Measurements from ENCODE around the gene SEMA7A. TPM values are rescaled to one million over a fixed set of nuclear protein-coding genes. Genes with fewer than 3 reads are reported as not detected.

Gene SEMA7A
- total and polyA plus RNA-seq, 9 of the 15 experiments (the other 6 are each of a cell fraction or from before 2014, with no cell fraction given), result 0.04 to 8.2 (median 5.4) TPM; not detected in 1

DNA sequence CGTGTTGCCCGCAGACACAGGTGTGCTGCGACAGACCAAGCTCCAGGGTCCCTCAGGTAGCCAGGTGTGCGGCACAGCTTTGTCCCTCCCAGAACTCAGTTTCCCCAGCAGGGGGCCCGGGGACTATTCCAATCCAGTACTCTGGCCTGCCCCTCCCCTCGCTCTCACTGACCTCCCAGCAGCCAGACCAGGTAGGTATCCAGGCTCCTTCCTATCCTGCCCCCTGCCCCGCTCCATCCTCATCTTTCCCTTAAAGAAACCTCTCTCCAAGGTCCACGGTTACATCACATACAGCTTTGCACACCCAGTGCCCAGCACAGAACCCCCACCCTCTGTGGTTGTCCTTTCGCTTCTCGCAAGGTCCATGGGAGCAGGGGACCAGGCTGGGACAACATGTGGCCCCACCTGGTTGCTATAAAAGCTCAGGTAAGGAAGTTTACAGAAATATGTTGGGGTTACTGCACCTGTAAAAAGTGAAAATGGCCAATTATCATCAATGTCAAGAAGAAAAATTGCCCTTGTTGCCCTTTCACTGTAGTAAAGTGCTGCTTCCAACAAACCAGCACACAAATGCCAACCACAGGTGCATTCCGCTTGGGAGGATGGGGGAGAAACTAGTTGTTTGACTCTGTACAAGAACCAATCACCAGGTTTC is 59.0 kb downstream of the SEMA7A start:
- H3K27me3 ChIP-seq (ENCODE audit: control insufficient read depth in 2 of 2, insufficient read depth in 2 of 2, low read length in 2 of 2), result peaks cover 9 to 10% of the 10 kb centered on the region in 2 experiments; a peak in 3 of 5 replicates
- H3K9me3 ChIP-seq (replicated peaks; ENCODE audit: control insufficient read depth, insufficient read depth, low read depth, low read length), result no peaks in the 10 kb centered on the region
- no peaks in the 10 kb centered on the region for H3K36me3 ChIP-seq (ENCODE audit: control insufficient read depth, insufficient read depth, low read length)
- no peak for FAIRE-seq
- peak overlapping the region; percentile 87 for H2AFZ ChIP-seq (ENCODE audit: low read depth, low read length)
- peaks cover 12 to 16% of the 10 kb centered on the region in 2 experiments; a peak in 4 of 5 replicates for H3K4me1 ChIP-seq (replicated peaks in 1 of 2; ENCODE audit: control insufficient read depth in 2 of 2, insufficient read depth in 2 of 2, low read length in 2 of 2)
- peak overlapping the region in 1 of 2 experiments; percentile 86; a peak in 2 of 4 replicates for H3K9ac ChIP-seq (ENCODE audit: insufficient read depth in 1 of 2, low read depth in 2 of 2, low read length in 2 of 2)
- BruUV-seq (replicated peaks), result no TSS peak
- H3K27ac ChIP-seq (ENCODE audit: extremely low read depth, low read depth, low read length), result no peak overlapping the region
- ChIA-PET CTCF (ENCODE audit: low intra/inter-chr PET ratio) (interaction anchor here (0.5 to 3.4 kb wide), 9 partner anchors 9 to 426 kb away, joined by 4 to 32 read pairs (median 8); no protein-coding TSS in a partner anchor), POLR2A (interaction anchor here (0.7 to 1.2 kb wide), 2 partner anchors 12 to 282 kb away, joined by 3 to 4 read pairs; no protein-coding TSS in a partner anchor)
- intact Hi-C loops (cut with micrococcal nuclease), result loop anchor here (1.0 to 10.0 kb wide), 5 partner anchors 116 to 580 kb away; partner anchors contain the start of genes CLK3 and RPP25
- H3K9me1 ChIP-seq (ENCODE audit: control insufficient read depth, insufficient read depth, low read length), result no peaks in the 10 kb centered on the region
- H3K4me2 ChIP-seq (ENCODE audit: insufficient read depth, low read length), result peak overlapping the region; percentile 72
- peak; percentile 1; the same call in 1 of the 3 replicates for ATAC-seq
- peak in 3 of 4 experiments; percentile 42 to 70 (median 68) for DNase-seq (ENCODE audit: extremely low read depth in 1 of 4, low spot score in 3 of 4)
- 24% methylated on average over 11 of the region's 11 CpGs for WGBS (ENCODE audit: insufficient coverage, low coverage, missing lambda C conversion rate)
- no peaks in the 10 kb centered on the region for H3K79me2 ChIP-seq (ENCODE audit: control insufficient read depth, insufficient read depth, low read length)
- in situ Hi-C loops (cut with MboI), result loop anchor here (5.0 kb wide), 1 partner anchor 393 kb away; no protein-coding TSS in a partner anchor
- H4K20me1 ChIP-seq (replicated peaks; ENCODE audit: control insufficient read depth, insufficient read depth, low read length), result 0 out of 2 replicates have a peak, but pooled peaks cover 3% of the 10 kb centered on the region
- no peak for TF ChIP-seq NONO (IDR thresholded peaks at IDR 0.05; ENCODE audit: low read depth in 2 of 2, low read length in 1 of 2)
- TF ChIP-seq, protein P1, sequence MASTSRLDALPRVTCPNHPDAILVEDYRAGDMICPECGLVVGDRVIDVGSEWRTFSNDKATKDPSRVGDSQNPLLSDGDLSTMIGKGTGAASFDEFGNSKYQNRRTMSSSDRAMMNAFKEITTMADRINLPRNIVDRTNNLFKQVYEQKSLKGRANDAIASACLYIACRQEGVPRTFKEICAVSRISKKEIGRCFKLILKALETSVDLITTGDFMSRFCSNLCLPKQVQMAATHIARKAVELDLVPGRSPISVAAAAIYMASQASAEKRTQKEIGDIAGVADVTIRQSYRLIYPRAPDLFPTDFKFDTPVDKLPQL (IDR thresholded peaks at IDR 0.05; ENCODE audit: extremely low read depth, insufficient read length), result no peak
- TF ChIP-seq, protein P2, sequence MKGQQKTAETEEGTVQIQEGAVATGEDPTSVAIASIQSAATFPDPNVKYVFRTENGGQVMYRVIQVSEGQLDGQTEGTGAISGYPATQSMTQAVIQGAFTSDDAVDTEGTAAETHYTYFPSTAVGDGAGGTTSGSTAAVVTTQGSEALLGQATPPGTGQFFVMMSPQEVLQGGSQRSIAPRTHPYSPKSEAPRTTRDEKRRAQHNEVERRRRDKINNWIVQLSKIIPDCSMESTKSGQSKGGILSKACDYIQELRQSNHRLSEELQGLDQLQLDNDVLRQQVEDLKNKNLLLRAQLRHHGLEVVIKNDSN (CRISPR knock-in tag; IDR thresholded peaks at IDR 0.05), result no peak
- no peak for TF ChIP-seq EGR1 (conservative IDR thresholded peaks at IDR 0.05)
- no peak for TF ChIP-seq SRSF3 (IDR thresholded peaks at IDR 0.05; ENCODE audit: insufficient read depth, low read length)
- peak; percentile 7 for TF ChIP-seq L3MBTL2 (IDR thresholded peaks at IDR 0.05)
- TF ChIP-seq NRF1 (conservative IDR thresholded peaks at IDR 0.05 in 1 of 2, IDR thresholded peaks at IDR 0.05 in 1 of 2), result peak; percentile 26 to 55; a peak in 2 of 4 replicates
- TF ChIP-seq CBFA2T2 (conservative IDR thresholded peaks at IDR 0.05), result no peak
- 0 out of 2 replicates have a peak, but pooled peaks have one; percentile 76 for TF ChIP-seq ZEB2 (IDR thresholded peaks at IDR 0.05)
- TF ChIP-seq, protein P3, sequence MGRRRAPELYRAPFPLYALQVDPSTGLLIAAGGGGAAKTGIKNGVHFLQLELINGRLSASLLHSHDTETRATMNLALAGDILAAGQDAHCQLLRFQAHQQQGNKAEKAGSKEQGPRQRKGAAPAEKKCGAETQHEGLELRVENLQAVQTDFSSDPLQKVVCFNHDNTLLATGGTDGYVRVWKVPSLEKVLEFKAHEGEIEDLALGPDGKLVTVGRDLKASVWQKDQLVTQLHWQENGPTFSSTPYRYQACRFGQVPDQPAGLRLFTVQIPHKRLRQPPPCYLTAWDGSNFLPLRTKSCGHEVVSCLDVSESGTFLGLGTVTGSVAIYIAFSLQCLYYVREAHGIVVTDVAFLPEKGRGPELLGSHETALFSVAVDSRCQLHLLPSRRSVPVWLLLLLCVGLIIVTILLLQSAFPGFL (CRISPR knock-in tag; IDR thresholded peaks at IDR 0.05), result no peak
- TF ChIP-seq ZNF165 (CRISPR knock-in tag; IDR thresholded peaks at IDR 0.05; ENCODE audit: borderline replicate concordance), result no peak
- TF ChIP-seq CBFB (CRISPR knock-in tag; IDR thresholded peaks at IDR 0.05), result 0 out of 2 replicates have a peak, but pooled peaks have one; percentile 7
- TF ChIP-seq HIVEP1 (CRISPR knock-in tag; IDR thresholded peaks at IDR 0.05), result no peak
- TF ChIP-seq, protein P4, sequence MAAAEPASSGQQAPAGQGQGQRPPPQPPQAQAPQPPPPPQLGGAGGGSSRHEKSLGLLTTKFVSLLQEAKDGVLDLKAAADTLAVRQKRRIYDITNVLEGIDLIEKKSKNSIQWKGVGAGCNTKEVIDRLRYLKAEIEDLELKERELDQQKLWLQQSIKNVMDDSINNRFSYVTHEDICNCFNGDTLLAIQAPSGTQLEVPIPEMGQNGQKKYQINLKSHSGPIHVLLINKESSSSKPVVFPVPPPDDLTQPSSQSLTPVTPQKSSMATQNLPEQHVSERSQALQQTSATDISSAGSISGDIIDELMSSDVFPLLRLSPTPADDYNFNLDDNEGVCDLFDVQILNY (CRISPR knock-in tag; IDR thresholded peaks at IDR 0.05), result 0 out of 2 replicates have a peak, but pooled peaks have one; percentile 2
- no peak for TF ChIP-seq BACH1 (tag; IDR thresholded peaks at IDR 0.05)
- TF ChIP-seq, protein P5, sequence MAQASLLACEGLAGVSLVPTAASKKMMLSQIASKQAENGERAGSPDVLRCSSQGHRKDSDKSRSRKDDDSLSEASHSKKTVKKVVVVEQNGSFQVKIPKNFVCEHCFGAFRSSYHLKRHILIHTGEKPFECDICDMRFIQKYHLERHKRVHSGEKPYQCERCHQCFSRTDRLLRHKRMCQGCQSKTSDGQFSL (CRISPR knock-in tag; IDR thresholded peaks at IDR 0.05), result no peak
- TF ChIP-seq, protein P5 (tag; IDR thresholded peaks at IDR 0.05), result 0 out of 4 replicates have a peak, but pooled peaks of 1 of the 2 experiments have one; percentile 32
- 0 out of 2 replicates have a peak overlapping the region, but pooled peaks have one; percentile 41 for H3K4me3 ChIP-seq

All from K562 (cell line).